ENCODE measurements around the gene NAXE.
"Not testable (repeated sequence)": the region's sequence is repeated elsewhere in the genome, so short reads cannot be mapped to it uniquely, and the experiment has no call there.

Gene NAXE

GRCh38 chr1:156571261-156571852 lies 20.2 kb upstream of the NAXE start:
- DNase-seq, result no peak

GRCh38 chr1:156571919-156572662 lies 19.5 kb upstream of the NAXE start, which contains the start of gene IQGAP3:
Gene IQGAP3, minus strand, starts transcription at chr1:156572565. Its CDS starts 36 bp downstream, at chr1:156572529.
- peak; percentile 77 to 78 for DNase-seq

- no peak for DNase-seq
Observed at GRCh38 chr1:156572663-156573018, 18.9 kb upstream of the NAXE start.

GRCh38 chr1:156574039-156574633 lies 17.4 kb upstream of the NAXE start:
- no peak for DNase-seq

GRCh38 chr1:156577550-156577949 lies 14.0 kb upstream of the NAXE start:
- no peak for DNase-seq

- DNase-seq, result no peak
Observed at GRCh38 chr1:156578055-156578454, 13.5 kb upstream of the NAXE start.

- no peak for DNase-seq
Observed at GRCh38 chr1:156579472-156579871, 12.1 kb upstream of the NAXE start, which contains the start of gene TTC24. Gene TTC24, plus strand, starts transcription at chr1:156579723. Its CDS starts 1,642 bp downstream, at chr1:156581365.

GRCh38 chr1:156581661-156582387 lies 9.8 kb upstream of the NAXE start:
- DNase-seq, result peak; percentile 31 to 34

- no peak for DNase-seq
Observed at GRCh38 chr1:156582388-156583017, 9.1 kb upstream of the NAXE start.

- peak; percentile 77 to 84 for DNase-seq
Observed at GRCh38 chr1:156583821-156584622, 7.6 kb upstream of the NAXE start.

GRCh38 chr1:156584813-156585212 lies 6.8 kb upstream of the NAXE start:
- DNase-seq, result no peak

- no peak for DNase-seq
Observed at GRCh38 chr1:156586323-156586722, 5.3 kb upstream of the NAXE start.

GRCh38 chr1:156586892-156587477 lies 4.6 kb upstream of the NAXE start:
- no peak for DNase-seq

- not testable (repeated sequence) for DNase-seq
Observed at GRCh38 chr1:156587927-156588326, 3.6 kb upstream of the NAXE start.

GRCh38 chr1:156589546-156589945 lies 2.0 kb upstream of the NAXE start:
- no peak for DNase-seq

- DNase-seq, result no peak
Observed at GRCh38 chr1:156590326-156591180, 1.0 kb upstream of the NAXE start.

GRCh38 chr1:156591181-156591431 lies 470 bp upstream of the NAXE start:
- DNase-seq, result no peak

- DNase-seq, result peak; percentile 24 to 30
Observed at GRCh38 chr1:156592158-156592909, 758 bp downstream of the NAXE start.

GRCh38 chr1:156592910-156593660 lies 1.5 kb downstream of the NAXE start:
- DNase-seq, result no peak

GRCh38 chr1:156593661-156593989 lies 2.0 kb downstream of the NAXE start:
- no peak for DNase-seq

Data from stimulated activated CD4-positive, alpha-beta T cell treated with anti-CD3 and anti-CD28 coated beads, Interleukin-2, amount 100 ng/mL, for 24 hours (primary cell).